CD4-positive, alpha-beta T cell treated with Interleukin-17A for 1 hour (primary cell): Measurements from ENCODE around the gene HDLBP.

Experiments used
- DNase-seq: peaks from one replicate; pipeline ENCODE4 v3.0.0-alpha.2; 2020

Gene HDLBP

DNA sequence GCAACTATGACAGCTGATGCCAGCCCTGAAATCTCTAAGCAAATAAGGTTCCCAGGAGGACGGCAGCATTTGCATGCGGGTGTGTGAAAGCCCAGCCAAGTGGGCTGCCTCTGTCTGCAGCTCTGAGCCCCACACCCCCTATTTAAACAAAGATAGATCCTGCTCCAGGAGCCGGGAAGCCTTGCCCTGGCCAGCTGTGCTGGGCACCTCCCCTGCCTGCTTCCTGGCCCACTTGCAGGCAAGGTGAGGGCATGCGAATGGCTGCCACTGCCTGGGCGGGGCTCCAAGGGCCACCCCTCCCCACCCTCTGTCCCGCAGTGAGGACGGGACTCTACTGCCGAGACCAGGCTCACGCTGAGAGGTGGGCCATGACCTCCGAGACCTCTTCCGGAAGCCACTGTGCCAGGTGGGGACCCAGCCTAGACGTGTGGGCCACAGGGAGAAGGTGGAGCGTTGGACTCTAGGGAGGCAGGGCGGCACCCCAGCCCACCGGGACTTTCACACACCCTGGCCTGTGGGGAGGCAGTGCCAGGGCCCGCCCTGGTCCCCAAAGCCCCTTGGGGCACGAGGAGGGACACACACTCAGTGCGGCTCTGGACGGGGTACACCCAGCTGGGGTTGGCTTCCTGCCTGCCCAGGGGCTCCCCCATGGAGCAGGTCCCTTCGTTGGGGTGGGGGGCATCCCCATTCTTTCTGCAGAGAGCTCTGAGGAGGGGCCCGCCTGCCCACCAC is 126.9 kb downstream of the HDLBP start, which contains the start of gene ANO7:
ANO7 (plus strand) TSS at position 317 of the 732 bp plus-strand sequence. CDS start 1,387 bp downstream, outside the sequence.
- DNase-seq: no peak

DNA sequence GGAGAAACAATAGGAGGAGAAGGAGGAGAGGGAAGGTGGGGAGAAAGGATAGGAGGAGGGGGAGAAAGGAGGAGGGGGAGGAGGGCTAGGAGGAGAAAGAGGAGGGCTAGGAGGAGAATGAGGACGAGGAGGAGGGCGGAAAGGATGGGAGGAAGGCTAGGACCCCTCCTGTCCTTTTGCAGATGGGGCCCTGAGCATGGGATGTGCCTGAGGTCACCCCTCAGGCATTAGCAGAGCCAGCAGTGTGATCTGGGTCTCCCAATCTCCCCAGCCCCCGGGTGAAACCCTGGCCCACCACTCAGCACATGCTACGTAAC is 127.6 kb downstream of the HDLBP start:
- no peak for DNase-seq

DNA sequence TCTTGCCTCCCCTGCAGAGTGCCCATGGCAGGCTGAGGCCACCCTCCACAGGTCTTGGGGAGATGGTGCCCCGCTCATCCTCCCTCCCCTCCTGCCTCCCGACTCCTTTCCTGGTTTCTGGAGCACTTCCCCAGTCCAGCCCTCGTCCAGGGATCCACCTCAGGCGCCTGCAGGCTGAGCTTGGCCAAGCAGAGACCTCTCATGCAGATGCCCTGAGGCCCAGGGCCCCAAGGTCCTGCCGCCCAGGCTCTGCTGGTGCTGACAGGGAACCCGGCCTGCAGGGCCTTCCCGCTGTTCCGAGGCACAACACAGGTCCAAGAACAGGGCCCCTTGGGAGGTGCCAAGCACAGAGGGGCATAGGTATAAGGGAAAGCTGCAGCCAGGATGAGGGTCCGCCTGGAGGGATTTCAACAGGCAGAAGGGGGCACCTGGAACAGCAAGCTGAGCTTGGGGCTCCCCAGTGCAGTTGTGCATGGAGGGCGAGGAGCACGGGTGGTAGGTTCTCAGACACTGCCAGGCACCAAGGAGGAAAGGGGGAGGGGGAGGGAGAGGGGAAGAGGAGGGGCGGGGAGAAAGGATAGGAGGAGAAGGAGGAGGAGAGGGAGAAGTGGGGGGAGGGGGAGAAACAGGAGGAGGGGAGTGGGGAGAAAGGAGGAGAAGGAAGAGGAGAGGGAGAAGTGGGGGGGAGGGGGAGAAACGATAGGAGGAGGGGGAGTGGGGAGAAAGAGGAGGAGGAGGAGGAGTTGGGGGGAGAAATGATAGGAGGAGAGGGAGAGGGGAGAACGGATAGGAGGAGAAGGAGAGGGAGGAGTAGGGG is 128.2 kb downstream of the HDLBP start:
- no peak for DNase-seq

DNA sequence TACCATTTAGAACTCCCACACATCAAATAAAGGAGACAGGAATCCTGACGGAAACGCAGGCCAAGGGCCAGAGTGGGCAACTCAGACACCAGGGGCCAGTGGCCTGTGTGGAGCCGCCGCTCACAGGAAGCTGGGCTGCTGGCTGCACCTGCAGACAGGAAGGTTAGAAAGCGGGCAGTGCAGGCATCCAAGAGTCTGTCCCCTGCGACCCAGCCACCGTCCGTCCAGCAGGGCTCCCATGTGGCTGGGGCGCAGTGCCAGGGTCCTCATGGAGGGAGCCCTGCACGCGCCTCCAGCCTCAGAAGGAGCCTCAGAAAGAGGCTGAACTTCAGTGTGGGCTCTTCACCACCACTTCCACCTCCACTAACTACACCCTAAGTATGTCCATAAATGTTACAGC is 129.5 kb downstream of the HDLBP start:
- DNase-seq: no peak

DNA sequence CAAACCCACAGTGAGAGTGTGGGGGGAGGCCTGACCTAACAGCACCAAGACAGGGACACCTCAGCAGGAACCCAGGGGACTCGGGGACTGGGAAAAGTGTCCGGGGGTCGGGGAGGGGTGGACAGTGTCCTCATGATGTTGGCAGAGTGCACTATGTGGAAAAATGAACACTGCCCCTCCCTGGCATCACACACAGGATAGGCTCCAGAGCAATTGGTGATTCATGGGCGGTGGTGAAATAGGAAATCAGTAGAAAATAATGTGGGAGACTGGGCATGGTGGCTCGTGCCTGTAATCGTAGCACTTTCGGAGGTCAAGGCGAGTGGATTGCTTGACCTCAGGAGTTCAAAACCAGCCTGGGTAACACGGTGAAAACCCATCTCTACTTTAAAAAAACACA is 130.6 kb downstream of the HDLBP start:
- no peak for DNase-seq

DNA sequence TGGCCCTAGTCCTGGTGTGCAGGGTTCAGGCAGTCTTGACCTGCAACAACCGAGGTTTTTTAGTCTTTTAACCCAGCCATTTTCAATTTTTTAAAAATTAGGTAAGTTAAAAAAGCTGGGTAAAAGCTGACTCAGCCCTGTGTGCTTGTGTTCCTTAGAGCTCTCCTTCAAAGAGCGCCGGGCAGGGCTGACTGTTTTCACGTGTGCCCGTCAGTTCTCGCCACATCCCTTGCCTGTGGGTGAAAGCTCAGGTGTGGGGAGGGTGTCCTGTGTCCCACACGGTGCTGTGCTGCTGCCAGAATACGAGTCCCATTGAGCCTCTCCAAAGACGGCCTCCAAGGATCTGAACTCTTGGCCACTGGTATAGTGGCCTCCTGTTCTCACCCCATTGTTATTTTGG is 132.3 kb downstream of the HDLBP start:
- no peak for DNase-seq

DNA sequence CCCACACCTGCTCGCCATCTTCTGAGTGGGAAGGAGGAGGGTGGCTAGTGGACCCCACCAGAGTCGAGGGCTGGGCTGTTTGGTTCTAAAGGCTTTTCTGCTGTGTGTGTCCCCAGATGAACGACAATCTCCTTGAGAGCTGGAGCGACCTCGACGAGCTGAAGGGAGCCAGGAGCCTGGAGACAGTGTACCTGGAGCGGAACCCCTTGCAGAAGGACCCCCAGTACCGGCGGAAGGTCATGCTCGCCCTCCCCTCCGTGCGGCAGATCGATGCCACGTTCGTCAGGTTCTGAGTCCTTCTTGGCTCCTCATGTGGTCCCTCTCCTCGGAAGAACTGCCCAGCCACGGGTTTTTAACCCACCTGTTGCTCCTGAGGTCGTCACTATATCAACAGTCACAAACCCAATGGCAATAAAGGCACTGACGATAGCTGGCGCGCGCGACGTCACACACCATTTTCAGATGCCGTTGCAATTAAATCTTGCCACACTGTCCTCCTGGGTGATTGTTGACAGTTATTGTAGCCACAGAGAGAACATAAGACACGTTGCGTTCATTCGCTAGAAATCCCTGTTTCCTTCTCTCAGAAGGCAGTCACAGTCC is 132.8 kb downstream of the HDLBP start:
- DNase-seq: no peak

DNA sequence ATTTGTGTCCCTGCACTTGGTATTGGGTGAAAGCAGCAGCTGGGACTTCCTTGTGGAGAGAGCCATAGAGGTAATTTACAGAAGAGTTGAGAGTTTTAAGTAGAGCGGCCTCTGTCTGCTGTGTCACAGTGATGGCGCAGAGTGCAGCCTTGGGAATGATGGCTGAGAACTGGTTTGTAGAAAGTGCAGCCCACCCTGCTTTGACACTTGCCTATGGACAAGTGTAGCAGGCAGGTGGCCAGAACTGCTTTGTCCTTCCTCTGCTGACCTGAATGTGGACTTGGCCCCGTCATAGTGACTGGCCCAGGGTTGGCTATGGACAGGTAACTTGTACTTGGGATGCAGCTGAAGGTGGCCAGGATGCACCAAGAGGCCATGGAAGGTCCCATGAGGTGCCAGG is 133.3 kb downstream of the HDLBP start:
- no peak for DNase-seq

DNA sequence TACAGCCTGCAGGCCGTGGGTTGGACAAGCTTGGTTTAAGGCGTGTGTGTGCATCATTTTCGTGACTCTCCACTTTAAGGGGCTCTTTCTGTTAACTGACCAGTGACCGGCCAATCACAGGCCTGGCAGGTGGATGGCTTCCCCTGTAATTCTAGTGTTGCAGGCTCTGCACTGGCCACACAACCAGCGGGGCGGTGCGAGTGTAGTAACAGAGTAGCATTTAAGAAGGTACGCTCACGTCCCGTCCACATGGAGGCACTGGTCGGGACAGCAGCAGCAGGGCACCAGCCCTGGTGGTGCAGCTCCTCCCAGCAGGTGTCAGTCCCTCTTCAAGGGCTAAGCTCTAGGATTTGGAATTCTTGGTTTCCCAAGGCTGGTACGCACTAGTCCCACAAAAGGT is 135.0 kb downstream of the HDLBP start:
- DNase-seq: no peak

DNA sequence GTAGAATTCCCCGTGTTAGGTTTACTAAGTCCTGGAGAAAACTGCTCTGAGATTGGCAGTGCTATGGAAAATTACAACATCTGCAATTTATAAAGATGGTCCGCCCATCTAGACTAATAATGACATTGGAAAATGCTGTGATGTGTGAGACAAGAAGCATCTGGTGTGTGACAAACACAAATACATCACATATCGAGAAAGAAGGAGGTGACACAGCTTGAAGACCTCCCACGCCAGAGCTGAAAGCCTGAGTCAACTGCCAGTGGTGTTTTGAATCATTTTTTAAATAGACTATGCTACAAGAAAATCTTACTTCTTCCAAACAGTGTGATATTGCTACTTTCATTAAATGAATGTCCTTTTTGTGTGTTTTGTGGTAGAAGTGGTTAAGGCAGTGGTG is 135.6 kb downstream of the HDLBP start:
- DNase-seq: no peak

DNA sequence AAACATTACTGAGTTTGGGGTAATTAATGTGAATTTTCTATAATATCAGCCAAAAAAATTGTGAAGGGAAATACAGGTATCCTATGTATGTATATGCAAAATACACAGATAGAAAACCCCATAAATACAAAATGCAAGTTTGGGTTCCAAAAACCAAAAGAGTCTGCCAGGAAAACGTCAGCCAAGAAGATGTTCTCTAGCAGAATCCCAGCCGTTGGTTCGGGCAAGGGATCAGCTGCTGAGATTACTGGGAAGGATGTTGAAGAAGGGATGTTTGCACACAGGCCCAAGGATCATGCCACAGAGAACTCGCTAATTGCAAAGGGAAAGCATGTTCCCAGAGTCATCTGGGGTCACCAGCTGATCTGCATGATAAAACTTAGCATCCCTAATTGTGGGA is 136.5 kb downstream of the HDLBP start:
- DNase-seq: no peak

DNA sequence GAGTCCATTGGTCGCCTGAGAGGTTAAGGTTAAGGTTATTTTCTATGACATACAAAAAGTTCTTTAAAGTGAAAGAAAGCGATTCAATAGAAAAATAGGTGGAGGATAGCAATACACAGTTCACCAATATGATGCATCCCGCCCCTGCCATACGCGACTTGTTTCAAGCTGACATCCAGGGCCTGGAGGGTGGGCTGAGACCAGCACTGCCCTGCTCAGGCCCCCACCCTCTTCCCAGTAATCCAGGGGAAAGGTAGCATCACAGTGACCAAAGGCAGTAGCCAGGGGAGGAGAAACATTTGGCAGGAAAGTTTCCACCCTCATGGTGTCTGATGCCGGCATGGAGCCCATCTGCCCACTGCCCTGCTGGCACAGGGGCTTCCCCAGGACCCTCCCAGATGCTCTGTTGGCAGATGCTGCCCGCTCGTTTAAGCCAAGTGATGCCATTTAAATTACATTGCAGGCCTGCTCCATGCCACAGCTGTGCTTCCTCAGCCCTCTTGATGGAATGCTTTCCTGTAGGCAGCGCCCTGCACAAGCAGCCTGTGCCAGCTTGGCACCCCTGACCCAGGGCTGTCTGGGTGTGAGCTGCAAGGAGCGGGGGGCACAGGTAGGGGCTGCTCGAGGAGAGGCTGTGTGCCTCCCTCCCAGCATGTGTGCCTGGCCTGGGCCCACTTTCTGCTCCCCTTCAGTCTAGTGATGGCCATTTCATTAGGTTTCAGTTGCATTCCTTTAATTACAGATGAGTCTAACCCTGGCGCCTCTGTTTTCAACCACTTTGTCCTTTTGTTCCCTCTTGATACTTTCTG is 137.7 kb downstream of the HDLBP start:
- DNase-seq: no peak
